ENCODE measurements around the gene CNN3.

DNA sequence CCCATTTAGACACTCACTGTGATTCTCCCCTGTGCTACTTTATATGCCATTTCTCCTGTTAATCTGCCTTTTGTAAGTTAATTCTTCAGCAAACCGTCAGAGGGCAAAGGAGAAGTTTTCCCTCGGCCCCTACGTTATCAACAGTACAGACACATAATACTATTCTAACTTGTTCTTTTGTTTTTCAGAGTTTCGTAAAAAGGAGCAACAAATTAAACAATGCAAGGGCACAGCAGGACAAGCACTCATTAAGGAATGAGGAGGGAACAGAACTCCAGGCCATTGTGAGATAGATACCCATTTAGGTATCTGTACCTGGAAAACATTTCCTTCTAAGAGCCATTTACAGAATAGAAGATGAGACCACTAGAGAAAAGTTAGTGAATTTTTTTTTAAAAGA, 32.3 kb downstream of the CNN3 start:
- TF ChIP-seq, protein P1, sequence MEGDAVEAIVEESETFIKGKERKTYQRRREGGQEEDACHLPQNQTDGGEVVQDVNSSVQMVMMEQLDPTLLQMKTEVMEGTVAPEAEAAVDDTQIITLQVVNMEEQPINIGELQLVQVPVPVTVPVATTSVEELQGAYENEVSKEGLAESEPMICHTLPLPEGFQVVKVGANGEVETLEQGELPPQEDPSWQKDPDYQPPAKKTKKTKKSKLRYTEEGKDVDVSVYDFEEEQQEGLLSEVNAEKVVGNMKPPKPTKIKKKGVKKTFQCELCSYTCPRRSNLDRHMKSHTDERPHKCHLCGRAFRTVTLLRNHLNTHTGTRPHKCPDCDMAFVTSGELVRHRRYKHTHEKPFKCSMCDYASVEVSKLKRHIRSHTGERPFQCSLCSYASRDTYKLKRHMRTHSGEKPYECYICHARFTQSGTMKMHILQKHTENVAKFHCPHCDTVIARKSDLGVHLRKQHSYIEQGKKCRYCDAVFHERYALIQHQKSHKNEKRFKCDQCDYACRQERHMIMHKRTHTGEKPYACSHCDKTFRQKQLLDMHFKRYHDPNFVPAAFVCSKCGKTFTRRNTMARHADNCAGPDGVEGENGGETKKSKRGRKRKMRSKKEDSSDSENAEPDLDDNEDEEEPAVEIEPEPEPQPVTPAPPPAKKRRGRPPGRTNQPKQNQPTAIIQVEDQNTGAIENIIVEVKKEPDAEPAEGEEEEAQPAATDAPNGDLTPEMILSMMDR (conservative IDR thresholded peaks at IDR 0.05; ENCODE audit: low read length), result no peak
- no peak for TF ChIP-seq EZH2phosphoT487 (IDR thresholded peaks at IDR 0.05; ENCODE audit: borderline replicate concordance, low read depth, low read length)
